GM18519 (cell line): ENCODE data around the gene EML3.
"Not testable (repeated sequence)": the region's sequence is repeated elsewhere in the genome, so short reads cannot be mapped to it uniquely, and the experiment has no call there.

Experiments used
- ATAC-seq: cut with Tn5 transposase; IDR thresholded peaks from one replicate; pipeline ENCODE4 v1.9.1; 2021; ENCODE audit warnings: mild to moderate bottlenecking, moderate library complexity; ENCODE audit not compliant: unreplicated experiment, low FRiP score

The EML3 gene

GRCh38 chr11:62601122-62601371 lies 11.5 kb downstream of the EML3 start:
- ATAC-seq = peak; percentile 1

DNA sequence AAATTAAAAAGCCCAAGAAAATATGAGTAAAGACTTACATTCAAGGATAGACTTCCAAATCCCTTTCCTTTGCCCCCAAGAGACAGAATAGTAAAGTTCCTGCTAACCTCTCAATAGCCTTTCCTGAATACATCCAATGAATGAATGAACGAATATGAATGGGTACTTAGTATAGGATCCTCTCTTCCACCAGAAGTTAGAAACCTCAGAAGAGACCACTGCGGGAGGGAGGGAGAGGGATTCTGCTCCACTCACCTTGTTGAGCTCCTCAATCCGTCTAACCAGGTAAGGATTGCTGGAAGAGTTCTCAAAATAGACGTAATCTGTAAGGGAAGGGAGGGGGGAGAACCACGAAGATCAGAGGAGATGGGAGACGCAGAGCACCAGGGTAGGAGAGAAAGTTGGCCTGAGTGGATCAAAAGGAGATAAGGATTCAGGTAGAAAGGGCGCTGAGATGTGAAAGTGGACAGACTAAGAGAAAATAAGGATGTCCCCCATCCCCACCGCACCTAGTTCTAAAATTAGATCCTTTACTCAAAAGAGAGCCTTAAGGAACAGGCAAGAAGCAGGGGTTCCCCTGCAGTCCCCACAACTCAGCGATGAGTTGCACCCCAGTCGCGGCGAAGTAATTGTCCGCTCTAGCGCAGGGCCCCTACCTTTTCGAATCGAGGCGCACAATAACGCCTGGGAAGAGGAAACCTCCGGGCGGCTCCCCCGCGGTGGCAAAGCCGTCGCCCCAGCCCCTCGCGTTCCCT lies 12.0 kb downstream of the EML3 start:
- no peak for ATAC-seq

GRCh38 chr11:62599901-62600300 lies 12.7 kb downstream of the EML3 start:
- ATAC-seq = no peak

- ATAC-seq = no peak
Measured at GRCh38 chr11:62599069-62599696, 13.4 kb downstream of the EML3 start.

- ATAC-seq = no peak
Measured at GRCh38 chr11:62595124-62595523, 17.5 kb downstream of the EML3 start.

DNA sequence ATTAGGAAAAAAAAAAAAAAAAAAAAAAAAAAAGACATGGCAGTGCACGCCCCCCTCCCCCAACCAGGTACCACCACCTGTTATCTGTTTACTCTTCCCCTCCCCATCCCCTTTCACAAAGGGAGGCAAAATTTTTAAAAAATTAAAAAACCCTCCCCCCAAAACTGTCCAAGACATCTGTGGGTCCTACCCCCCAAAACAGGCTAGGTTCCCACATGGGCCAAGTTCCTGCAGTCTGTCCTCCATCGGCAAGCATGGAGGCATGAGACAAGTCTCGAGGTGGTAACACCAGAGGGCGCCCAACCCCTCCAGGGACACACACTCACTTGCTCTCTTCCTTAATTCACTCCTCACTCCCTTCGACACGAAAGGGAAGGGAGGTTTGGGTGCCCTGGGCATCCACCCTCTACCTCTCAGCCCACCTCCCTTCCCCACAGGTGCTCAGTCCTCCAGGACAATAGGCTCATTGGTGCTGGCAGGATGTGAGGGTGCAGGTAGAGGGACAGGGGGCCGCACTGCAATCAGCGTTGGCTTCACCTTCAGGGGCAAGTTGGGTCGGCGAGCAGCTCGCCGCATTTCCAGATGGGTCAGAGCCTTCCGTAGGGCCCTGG lies 19.0 kb downstream of the EML3 start:
- ATAC-seq = no peak

GRCh38 chr11:62592989-62593421 lies 19.6 kb downstream of the EML3 start:
- no peak for ATAC-seq

DNA sequence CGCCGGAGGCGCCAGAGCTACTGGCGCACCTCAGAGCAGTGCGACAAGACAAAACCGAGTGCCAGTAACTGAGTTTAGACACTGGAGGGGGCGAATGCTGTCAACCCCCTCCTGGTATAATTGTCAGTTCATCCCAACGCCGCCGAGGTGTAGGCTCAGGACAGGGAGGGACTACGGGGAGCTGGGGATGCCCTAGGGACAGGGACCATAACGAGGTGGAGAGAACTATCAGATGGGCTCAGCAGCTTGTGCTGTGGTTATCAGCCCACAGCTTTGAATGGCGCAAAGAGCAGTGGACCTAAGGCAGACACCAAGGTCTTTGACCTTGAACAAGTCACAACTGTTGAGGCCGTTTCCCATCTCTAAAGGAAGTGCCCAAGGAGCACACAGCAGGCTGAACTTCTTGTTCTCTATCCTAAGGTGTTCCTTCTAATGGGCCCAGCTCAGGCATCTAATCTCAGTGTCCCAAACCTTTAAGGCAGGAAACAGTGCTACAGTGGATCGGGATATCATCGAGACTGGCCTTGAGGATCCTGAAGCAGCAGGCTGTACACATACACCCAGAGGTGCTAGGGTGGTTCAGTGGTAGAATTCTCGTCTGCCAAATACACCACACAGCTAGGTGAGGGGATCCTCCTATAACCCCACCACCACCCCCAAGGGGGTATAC lies 20.3 kb downstream of the EML3 start:
- no peak for ATAC-seq

GRCh38 chr11:62591448-62592145 lies 21.0 kb downstream of the EML3 start, which contains the start of gene TUT1:
TUT1 (minus strand) TSS chr11:62591523; CDS start chr11:62591485, 38 bp downstream.
- ATAC-seq = peak; percentile 63

- ATAC-seq = no peak
Measured at GRCh38 chr11:62588966-62589637, 23.5 kb downstream of the EML3 start.

DNA sequence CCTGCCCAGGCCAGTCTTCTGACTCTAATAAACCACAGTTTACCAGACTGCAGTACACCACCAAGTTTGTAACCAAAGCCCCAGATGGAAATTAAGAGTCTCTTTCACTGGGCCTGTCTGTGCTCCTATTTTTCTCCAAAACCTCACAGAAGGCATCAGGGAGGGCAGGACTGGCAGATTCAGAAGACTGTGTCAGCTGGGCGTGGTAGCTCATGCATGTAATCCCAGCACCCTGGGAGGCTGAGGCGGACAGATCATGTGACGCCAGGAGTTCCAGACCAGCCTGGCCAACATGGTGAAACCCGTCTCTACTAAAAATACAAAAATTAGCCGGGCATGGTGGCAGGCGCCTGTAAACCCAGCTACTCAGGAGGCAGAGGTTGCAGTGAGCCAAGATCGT lies 27.2 kb downstream of the EML3 start:
- ATAC-seq = not testable (repeated sequence)

DNA sequence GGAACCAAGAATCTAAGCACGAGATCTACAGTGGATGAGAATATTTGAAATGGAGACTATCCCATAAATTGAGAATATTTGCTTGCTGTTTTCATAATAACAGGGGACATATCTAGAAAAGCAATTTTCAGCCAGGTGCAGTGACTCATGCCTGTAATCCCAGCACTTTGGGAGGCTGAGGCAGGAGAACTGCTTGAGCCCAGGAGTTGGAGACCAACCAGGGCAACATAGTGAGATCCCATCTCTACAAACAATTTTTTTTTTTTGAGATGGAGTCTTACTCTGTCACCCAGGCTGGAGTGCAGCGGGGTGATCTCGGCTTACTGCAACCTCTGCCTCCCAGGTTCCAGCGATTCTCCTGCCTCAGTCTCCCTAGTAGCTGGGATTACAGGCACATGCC lies 30.8 kb downstream of the EML3 start:
- ATAC-seq = not testable (repeated sequence)

DNA sequence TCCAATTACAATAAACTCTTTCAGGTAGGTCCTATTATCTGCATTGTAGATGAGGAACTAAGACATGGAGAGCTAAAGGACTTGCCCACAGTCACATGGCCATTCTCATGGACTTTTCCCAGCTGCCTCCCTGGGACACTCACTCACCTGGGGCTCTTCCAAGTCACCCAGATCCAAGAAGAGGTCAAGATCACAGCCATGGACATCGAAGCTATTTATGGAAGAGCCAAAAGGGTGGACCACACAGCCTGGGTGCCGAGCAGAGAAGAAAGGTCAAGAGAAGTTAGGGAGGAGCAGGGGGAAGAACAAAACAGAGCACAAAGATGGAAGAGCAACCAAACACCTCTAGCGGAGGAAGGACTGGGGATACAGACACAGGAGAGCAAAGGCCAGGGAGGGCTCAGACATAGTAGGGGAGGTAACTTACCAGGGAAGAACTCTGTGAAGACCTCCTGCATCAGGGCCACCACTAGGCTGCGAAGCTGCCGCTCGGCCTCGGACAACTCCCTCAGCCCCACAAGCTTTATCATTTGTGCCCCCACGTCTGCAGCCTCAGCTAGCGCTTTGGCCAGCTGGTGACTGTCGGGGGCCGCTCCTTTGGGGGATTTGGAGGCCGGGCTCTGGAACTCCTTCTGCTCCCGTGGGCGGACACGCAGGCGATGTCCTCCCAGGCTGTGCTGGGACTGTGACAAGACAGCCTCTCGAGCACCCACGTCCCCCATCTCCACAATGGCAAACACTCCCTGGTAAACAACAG lies 31.4 kb downstream of the EML3 start:
- no peak for ATAC-seq

- ATAC-seq = no peak
Measured at GRCh38 chr11:62579252-62579651, 33.3 kb downstream of the EML3 start.

DNA sequence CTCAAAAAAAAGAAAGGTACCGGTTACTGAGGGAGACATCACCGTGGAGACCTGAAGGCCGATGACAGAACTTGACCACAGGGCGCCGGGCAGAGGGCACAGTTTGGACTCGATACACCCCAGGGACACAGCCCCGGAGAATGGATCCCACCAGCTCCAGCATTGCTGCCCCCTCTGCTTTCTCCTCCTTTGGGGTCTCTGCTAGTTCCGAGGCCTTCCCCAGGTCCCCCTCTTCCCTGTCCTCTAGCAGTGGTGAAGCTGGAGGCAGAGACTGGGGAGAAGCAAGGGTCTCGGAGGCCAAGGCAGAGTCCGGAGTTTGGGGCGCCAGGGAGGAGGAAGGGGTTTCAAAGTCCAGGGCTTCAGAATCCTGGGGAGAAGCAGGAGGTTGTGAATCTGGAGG lies 34.0 kb downstream of the EML3 start:
- ATAC-seq = no peak

- no peak for ATAC-seq
Measured at GRCh38 chr11:62577046-62577714, 35.4 kb downstream of the EML3 start.

DNA sequence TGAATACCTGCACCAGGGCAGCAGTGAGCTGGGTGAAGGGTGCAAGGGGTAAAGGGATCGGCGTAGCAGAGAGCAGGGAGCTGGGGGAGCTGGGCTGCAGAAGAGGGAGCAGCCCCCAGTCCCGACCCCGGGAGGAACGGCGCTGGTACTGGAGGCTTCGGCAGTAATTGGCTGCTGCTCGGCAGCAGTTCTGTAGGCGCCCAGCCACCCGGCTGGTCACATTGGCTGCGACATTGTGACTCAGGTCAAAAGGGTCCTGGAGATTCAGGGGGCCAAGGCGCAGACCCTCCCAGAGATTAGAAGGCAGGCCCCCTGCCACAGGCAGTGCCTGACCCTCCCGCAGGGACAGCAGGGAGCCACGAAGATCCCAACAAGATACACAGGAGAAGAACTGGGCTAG lies 36.7 kb downstream of the EML3 start:
- ATAC-seq = no peak

DNA sequence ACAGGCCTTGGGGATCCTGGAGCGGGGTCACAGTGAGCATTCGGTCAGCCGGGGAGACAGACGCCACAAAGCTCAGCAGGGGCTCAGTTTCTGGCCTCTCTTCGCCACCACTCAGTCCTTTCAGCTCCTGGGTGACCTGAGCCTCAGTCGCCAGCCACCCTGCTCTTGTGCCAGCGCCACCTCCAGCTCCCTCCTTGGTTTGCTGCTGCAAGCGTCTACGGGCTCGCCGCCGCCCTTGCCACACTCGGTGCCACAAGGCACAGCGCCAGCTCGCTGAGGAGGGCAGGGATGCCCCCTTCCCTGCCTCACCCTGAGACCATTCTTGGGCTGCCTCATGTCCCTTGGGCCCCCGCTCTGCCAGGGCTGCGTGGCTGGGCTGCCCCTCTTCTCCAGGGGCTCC lies 37.4 kb downstream of the EML3 start:
- no peak for ATAC-seq
